ENCODE measurements around the gene SEMA6C. TPM values are rescaled to one million over a fixed set of nuclear protein-coding genes. Genes with fewer than 3 reads are reported as not detected.

Gene SEMA6C
- total and polyA plus RNA-seq, 2 of the 8 experiments (the other 6 are each of a cell fraction or from before 2014, with no cell fraction given), result 12.2 to 15.7 TPM

GRCh38 chr1:151157067-151157531, 10.7 kb upstream of the SEMA6C start (continued):
- no peak for TF ChIP-seq BACH1 (IDR thresholded peaks at IDR 0.05; ENCODE audit: low read length)
- TF ChIP-seq CTBP2 (IDR thresholded peaks at IDR 0.05; ENCODE audit: borderline replicate concordance, insufficient read depth, insufficient read length, low read length), result no peak
- no peak for TF ChIP-seq USF2 (IDR thresholded peaks at IDR 0.05; ENCODE audit: low read length)
